Left lung (tissue), 10 donors: Measurements from ENCODE around the gene CDCA4. TPM values are rescaled to one million over a fixed set of nuclear protein-coding genes. Genes with fewer than 3 reads are reported as not detected.

Experiments
- ATAC-seq: fragments of 200-7000 bp; cut with Tn5 transposase; one replicate; pipeline ENCODE4 v1.9.1; 2020; ENCODE audit warnings: moderate library complexity
- DNase-seq, 4 donors: peaks; one replicate each; pipeline ENCODE4 v3.0.0-alpha.2; 2013 to 2020
- H3K27ac ChIP-seq, 2 donors: fragments of 200-600 bp; sonication (generic) in 1 of 2; one replicate each; pipeline versions ENCODE4 v1.5.0 to v1.8.0; 2020 to 2021
- H3K27me3 ChIP-seq, 2 donors: fragments of 200-600 bp; sonication (generic) in 1 of 2; one replicate each; pipeline versions ENCODE4 v1.5.0 to v1.8.0; 2020 to 2021
- H3K36me3 ChIP-seq, 2 donors: fragments of 200-600 bp; sonication (generic) in 1 of 2; one replicate each; pipeline versions ENCODE4 v1.5.0 to v1.8.0; 2020 to 2021
- H3K4me1 ChIP-seq, 2 donors: fragments of 200-600 bp; one replicate each; pipeline ENCODE4 v1.8.0; 2021
- H3K4me3 ChIP-seq, 2 donors: fragments of 200-600 bp; sonication (generic) in 1 of 2; one replicate each; pipeline versions ENCODE4 v1.5.0 to v1.8.0; 2020 to 2021; ENCODE audit warnings: mild to moderate bottlenecking in 1 of 2
- H3K9me3 ChIP-seq, 2 donors: fragments of 200-600 bp; sonication (generic) in 1 of 2; one replicate each; pipeline versions ENCODE4 v1.5.0 to v1.8.0; 2020 to 2021
- intact Hi-C, 2 donors: fragments of 100-400 bp; cut with DNase I; formaldehyde crosslinking; loops; one replicate each; pipeline versions ENCODE4 v1.11.2 to v1.14.2; 2022
- polyA plus RNA-seq, 6 donors: library from polyadenylated mRNA; unstranded; fragments of 120-200 nt; gene quantifications; one replicate each; pipeline ENCODE4 v1.2.1, GENCODE V29; 2013; ENCODE audit not compliant: insufficient read length in 6 of 6
- total RNA-seq, 2 donors: library from RNA; stranded (reverse); fragmentation: NEBNext Ultra II Directional; extraction: Animal tissue kit (Norgen Biotek cat#: 25700); gene quantifications; one replicate each; pipeline ENCODE4 v1.2.1, GENCODE V29; 2021
- TF ChIP-seq, protein P1 (sequence below), 2 donors: fragments of 200-600 bp; sonication (generic) in 1 of 2; IDR thresholded peaks; one replicate each; pipeline versions ENCODE4 v1.5.0 to v1.8.0; 2021; ENCODE audit warnings: antibody characterized with exemption in 2 of 2
- donor health status: DM: no; HTN: yes; CAD: no.
- donor health status: DM: no; HTN: no; CAD: no.

The CDCA4 gene
- total and polyA plus RNA-seq, 8 donors = 9.4 to 30.6 (median 20.5) TPM

GRCh38 chr14:105010891-105011291, 10.0 kb downstream of the CDCA4 start:
- ATAC-seq = no peak
- TF ChIP-seq, protein P1, sequence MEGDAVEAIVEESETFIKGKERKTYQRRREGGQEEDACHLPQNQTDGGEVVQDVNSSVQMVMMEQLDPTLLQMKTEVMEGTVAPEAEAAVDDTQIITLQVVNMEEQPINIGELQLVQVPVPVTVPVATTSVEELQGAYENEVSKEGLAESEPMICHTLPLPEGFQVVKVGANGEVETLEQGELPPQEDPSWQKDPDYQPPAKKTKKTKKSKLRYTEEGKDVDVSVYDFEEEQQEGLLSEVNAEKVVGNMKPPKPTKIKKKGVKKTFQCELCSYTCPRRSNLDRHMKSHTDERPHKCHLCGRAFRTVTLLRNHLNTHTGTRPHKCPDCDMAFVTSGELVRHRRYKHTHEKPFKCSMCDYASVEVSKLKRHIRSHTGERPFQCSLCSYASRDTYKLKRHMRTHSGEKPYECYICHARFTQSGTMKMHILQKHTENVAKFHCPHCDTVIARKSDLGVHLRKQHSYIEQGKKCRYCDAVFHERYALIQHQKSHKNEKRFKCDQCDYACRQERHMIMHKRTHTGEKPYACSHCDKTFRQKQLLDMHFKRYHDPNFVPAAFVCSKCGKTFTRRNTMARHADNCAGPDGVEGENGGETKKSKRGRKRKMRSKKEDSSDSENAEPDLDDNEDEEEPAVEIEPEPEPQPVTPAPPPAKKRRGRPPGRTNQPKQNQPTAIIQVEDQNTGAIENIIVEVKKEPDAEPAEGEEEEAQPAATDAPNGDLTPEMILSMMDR (IDR thresholded peaks at IDR 0.05) = no peak
- Histone ChIP-seq H3K27ac (no peak overlapping the region), H3K4me1 (peaks cover 0 to 10% of the 10 kb centered on the region in 2 donors), H3K9me3 (no peaks in the 10 kb centered on the region), H3K27me3 (no peaks in the 10 kb centered on the region), H3K36me3 (peaks cover 0 to 60% of the 10 kb centered on the region in 2 donors), H3K4me3 (no peak overlapping the region)
- intact Hi-C loops = no loop called here
- DNase-seq = no peak

DNA sequence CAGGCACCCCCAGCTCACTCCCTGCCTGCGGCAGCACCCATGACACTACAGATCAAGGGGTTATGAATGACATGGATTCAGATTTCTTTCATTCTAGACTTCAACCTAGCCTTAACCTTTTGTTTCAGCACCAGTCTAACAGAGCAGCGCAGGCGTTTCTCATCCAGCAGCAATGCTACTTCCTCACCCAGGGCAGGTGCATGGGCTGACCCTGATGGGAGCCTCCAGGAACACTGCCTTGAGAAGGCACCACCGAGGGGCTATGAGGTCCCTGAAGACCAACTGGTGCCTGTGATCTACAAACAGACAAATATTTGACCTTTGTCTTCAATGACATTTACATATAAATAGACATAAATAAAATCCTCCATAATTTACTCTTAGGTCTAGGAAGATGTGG, 10.8 kb downstream of the CDCA4 start:
- TF ChIP-seq, protein P1 (IDR thresholded peaks at IDR 0.05) = no peak
- intact Hi-C loops = no loop called here

DNA sequence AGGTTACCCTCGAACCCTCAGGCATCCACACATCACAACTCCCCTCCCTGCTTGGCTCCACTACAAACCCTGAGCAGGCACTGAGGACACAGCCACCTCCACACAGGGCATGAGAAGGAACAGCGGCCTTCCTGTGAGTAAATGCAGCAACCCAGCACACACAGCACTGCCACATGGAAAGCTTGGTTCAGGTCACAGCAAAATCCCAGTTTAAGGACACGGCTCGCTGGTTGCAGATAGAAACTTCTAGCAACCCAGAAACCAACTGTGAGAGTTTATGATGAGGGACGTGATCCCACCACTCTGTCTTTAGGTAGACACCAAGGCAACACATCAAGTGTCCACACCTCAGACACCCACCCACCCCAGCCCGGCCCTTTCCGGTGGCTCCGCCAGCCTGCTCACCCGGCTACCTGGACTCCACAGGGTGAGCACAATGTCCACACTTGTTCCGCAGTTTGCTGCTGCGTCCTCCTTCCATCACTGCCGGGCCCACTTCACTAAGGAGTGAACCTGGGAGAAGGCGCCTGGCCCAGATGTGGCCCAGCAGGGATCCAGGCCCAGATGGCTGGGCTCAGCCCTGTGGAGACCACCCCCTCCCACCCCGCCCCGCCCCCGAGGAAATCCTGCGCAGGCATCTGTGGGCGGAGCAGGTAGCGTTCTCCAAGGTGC, 13.2 kb downstream of the CDCA4 start:
- TF ChIP-seq, protein P1 (IDR thresholded peaks at IDR 0.05) = no peak
- Histone ChIP-seq H3K4me1 (peaks cover 0 to 3% of the 10 kb centered on the region in 2 donors), H3K27ac (no peak overlapping the region), H3K36me3 (peaks cover 0 to 60% of the 10 kb centered on the region in 2 donors), H3K9me3 (no peaks in the 10 kb centered on the region), H3K27me3 (no peaks in the 10 kb centered on the region), H3K4me3 (no peak overlapping the region)
- DNase-seq (no peak), ATAC-seq (no peak)
- intact Hi-C loops = no loop called here

More for the DNA sequence above, 10.8 kb downstream of the CDCA4 start:
- peaks cover 0 to 10% of the 10 kb centered on the region in 2 donors for H3K4me1 ChIP-seq
- no peak for ATAC-seq
- no peaks in the 10 kb centered on the region for H3K9me3 ChIP-seq
- no peak overlapping the region for H3K27ac ChIP-seq
- no peak for DNase-seq
- H3K36me3 ChIP-seq = peaks cover 0 to 60% of the 10 kb centered on the region in 2 donors
- no peaks in the 10 kb centered on the region for H3K27me3 ChIP-seq
- no peak overlapping the region for H3K4me3 ChIP-seq

DNA sequence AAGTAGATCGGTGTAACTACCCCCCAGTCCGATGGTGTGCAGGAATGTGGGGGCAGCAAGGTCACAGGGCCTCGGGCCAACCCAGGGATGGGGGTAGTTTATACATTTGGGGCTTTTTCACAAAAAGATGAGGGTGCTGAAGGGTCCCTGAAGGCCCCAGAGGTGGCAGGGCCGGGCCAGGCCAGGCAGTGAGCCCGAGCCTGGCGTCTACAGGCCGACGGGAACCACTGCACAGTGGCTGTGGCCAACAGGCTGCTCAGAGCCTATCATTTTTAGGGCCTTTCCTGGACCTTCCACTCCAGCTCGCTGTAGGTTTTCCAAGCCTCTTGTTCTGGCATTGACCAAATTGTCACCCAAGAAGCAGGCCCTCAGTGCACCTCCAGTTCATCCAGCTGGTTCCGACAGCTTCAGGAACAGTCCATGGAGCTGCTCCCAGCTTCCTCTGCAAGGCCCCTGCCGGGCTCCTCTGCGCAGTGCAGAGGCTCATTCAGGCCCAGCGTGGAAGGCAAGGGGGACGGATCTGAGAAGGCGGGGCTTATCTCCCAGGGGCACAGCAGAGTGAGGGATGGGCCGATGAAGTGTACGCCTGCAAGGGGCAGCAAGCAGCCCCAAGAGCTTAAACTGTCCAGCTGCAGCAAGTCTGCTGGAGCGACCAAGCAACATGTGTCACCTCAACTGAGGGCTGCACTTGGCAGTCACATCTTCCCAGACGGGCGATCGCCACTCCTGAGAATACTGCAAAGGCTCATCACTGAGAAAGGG, 13.9 kb downstream of the CDCA4 start:
- TF ChIP-seq, protein P1 (IDR thresholded peaks at IDR 0.05) = no peak
- Histone ChIP-seq H3K4me3 (no peak overlapping the region), H3K36me3 (peaks cover 0 to 60% of the 10 kb centered on the region in 2 donors), H3K27ac (no peak overlapping the region), H3K4me1 (no peaks in the 10 kb centered on the region), H3K9me3 (no peaks in the 10 kb centered on the region), H3K27me3 (no peaks in the 10 kb centered on the region)
- ATAC-seq (no peak), DNase-seq (no peak)
- intact Hi-C loops = no loop called here
